GM19099 (cell line): Measurements from ENCODE around the gene DMD.

ENCODE experiments used
- POLR2A ChIP-seq: IDR thresholded peaks from 3 replicates; pipeline ENCODE4 v1.6.1; 2011; ENCODE audit warnings: low read depth; ENCODE audit not compliant: insufficient read length; ENCODE audit errors: extremely low read depth

DMD gene

DNA sequence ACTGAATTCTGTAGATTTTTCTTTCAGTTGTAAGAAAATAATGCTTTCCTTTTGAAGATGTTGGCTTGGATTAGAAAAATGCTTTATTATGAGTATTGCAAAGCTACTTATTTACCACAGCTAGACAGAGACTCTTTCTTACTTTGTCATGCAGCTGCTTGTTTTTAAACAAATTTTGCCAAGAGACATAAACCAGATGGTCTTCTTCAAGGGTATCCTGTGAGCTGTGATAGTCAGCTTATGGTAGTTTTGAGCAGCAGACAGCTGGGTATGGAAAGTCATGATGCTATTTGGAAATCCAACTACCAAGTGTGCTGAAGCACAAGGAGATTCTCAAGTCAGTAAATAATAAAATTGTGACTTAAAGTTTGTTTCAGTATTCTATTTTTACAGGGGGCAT lies 941.5 kb downstream of the DMD start:
- no peak for TF ChIP-seq POLR2A

- TF ChIP-seq POLR2A = no peak
Measured at GRCh38 chrX:32268207-32268606, 943.1 kb downstream of the DMD start.

DNA sequence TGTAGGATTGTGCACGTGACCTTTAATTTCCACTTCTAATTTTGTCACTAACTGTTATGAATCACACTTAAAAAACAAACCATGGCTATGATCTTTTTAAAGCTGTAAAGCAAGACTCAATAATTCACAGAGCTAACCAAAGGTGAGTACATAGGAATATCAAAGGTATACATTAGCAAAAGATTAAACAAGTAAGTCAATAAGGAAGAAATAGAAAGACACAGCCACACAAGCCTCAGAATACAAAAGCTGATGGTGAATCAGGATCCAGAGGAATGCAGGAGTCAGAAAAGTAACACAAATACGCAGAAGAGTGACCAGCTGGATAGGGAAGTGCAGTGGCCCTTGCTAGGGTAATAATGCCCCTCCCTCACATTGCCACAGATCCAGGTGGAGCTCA lies 943.6 kb downstream of the DMD start:
- no peak for TF ChIP-seq POLR2A

DNA sequence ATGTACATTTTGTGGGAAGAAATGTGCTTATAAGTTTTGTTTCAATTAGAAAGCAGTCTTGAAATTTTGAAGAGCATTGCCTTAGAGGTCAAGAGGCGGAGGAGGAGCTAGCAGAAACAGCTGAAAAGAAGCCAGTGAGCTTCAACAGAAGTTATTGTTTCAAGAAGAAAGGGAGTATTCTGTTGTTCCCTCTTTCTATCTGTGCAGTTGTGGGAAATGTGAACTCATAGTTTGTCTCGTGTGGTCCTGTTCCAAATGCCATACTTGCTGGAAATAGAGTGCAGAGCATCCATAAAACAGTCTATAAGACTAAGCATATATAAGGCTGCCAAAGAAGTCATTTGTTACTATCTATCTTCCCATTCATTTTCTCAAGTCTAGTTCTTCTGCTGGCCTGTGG lies 1015.7 kb downstream of the DMD start:
- no peak for TF ChIP-seq POLR2A

GRCh38 chrX:32191316-32191715 lies 1020.0 kb downstream of the DMD start:
- no peak for TF ChIP-seq POLR2A

- TF ChIP-seq POLR2A = no peak
Measured at GRCh38 chrX:32185160-32185559, 1026.2 kb downstream of the DMD start.

GRCh38 chrX:32183066-32183465 lies 1028.3 kb downstream of the DMD start:
- no peak for TF ChIP-seq POLR2A

DNA sequence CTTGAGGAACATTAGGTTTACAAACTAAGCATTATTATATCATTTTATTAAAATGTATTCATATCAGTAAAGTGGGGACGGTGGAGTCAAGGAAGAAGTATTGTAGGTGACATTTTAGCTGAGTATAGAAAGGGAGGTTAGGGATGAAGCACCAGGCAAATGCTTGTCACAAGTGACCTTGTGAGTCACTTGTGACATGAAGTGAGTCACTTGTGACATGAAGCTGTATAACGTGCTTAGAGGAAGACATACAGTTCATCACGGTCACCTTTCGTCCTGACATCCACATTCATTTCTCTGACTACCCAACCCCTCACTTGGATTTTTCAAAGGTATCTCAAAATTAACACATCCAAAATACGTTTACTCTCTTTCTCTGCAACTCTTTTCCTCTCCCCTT lies 1034.8 kb downstream of the DMD start:
- no peak for TF ChIP-seq POLR2A

GRCh38 chrX:32170481-32170880 lies 1040.9 kb downstream of the DMD start:
- TF ChIP-seq POLR2A = no peak

- no peak for TF ChIP-seq POLR2A
Measured at GRCh38 chrX:32155044-32155638, 1056.2 kb downstream of the DMD start.

DNA sequence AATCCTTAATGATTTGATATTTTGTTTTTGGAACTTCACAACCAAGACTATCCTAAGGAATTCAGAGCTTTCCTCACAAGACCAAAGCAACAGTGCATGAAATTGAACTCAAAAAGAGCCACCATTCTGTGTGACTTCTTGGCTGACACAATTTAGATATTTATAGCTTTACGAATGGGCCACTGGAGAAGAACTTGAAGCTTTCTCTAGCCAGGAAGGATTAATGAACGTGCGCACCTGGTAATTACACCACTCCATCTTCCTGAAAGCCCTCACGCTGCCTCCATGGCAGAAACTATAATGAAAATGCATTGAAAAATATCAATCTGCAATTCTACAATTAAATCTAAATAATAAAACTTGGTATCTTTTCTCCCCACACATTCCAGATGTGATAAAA lies 1057.8 kb downstream of the DMD start:
- TF ChIP-seq POLR2A = no peak

- TF ChIP-seq POLR2A = no peak
Measured at GRCh38 chrX:32150141-32150540, 1061.2 kb downstream of the DMD start.

GRCh38 chrX:32141841-32142240 lies 1069.5 kb downstream of the DMD start:
- no peak for TF ChIP-seq POLR2A

DNA sequence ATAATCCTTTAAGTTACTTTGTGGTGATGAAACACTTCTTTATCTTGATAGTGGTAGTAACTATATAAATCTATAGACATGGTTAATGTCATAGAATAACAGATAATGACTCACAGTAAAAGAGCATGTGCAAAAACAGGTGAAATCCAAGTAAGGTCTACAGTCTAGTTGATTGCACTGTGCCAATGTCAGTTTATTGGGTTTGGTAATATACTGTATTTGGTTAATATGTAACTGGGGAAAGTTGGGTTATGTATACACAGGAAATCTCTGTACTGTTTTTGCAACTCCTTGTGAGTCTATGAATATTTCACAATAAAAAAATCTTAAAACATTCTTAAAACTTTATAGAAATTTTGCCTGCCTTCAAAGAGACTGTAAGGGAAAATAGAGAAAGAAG lies 1071.9 kb downstream of the DMD start:
- no peak for TF ChIP-seq POLR2A

- no peak for TF ChIP-seq POLR2A
Measured at GRCh38 chrX:32137525-32137924, 1073.8 kb downstream of the DMD start.

GRCh38 chrX:32126997-32127396 lies 1084.4 kb downstream of the DMD start:
- TF ChIP-seq POLR2A = no peak

DNA sequence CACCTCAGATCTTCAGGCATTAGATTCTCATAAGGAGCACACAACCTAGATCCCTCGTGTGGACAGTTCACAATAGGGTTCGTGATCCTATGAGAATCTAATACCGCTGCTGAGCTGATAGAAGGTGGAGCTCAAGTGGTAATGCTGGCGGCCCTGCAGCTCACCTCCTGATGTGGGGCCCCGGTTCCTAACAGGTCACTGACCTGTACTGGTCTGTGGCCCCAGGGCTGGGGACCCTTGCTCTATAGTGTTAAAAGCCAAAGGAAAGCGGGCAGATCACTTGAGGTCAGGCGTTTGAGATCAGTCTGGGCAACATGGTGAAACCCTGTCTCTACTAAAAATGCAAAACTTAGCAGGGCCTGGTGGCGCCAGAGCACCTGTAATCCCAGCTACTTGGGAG lies 1092.5 kb downstream of the DMD start:
- TF ChIP-seq POLR2A = no peak
